ENCODE data around the gene RAB41.
"Not testable (repeated sequence)": the region's sequence is repeated elsewhere in the genome, so short reads cannot be mapped to it uniquely, and the experiment has no call there.

RAB41 gene

DNA sequence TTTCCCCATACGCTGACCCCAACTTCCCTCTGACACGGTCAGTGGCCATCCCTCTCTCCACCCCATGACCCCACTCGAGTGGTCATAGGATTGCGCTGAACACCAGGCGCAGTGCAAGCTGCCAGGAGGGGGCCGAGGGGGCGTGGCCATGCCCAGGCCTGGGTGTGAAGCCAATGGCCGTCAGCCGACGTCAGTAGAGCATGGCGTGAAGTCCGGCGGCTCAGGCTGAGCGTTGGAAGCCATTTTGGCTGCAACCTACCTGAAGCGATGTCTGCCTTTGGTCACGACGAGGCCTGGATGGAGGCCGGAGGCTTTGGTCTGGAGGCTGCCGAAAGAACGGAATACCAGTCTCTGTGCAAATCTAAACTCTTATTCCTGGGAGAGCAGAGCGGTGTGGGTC lies at the start of gene RAB41:
Gene RAB41, plus strand, starts transcription at position 222 of the 400 bp plus-strand sequence. Its CDS starts 46 bp downstream, at position 268.
- in situ Hi-C loops (cut with HindIII; ENCODE audit: low sequenced_read_pairs) = no loop called here

DNA sequence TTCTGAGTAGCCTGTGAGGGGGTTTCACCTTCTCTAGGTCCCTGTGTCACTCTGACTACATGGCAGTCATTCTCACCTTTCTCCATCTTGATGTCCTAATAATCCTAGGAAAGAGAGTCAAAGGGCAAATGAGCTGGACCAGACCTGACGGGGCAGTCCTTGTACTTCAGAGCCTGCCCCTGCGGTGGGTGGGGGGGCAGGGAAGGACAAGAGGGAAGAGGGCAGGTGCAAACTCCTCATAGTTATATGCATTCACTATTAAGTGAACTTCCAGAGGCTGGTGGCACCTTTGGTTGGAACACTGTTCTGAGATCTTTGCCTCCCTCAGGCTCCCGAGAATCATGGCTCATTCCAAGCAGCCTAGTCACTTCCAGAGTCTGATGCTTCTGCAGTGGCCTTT lies 47.6 kb upstream of the RAB41 start, which contains the start of gene AWAT1:
Gene AWAT1, plus strand, starts transcription at position 301 of the 400 bp plus-strand sequence. Its CDS starts 41 bp downstream, at position 342.
- in situ Hi-C loops (cut with HindIII; ENCODE audit: low sequenced_read_pairs) = no loop called here

DNA sequence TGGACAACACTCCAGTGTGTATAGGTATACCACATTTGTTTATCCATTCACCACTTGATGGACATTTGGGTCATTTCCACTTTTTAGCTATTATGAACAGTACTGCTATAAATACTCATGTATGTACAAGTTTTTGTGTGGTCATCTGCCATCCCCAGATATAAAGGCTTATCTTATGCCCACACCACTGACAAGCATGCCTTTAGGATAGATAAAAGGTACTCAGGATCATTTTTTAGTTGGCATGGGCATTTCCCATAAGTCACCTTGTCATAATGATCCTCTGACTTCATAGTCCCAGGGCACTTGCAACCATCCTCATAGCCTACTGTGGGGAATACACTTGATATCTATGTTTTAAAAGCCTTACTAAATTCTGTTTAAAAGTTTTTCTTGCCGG lies 41.2 kb upstream of the RAB41 start:
- in situ Hi-C loops (cut with HindIII; ENCODE audit: low sequenced_read_pairs) = no loop called here

DNA sequence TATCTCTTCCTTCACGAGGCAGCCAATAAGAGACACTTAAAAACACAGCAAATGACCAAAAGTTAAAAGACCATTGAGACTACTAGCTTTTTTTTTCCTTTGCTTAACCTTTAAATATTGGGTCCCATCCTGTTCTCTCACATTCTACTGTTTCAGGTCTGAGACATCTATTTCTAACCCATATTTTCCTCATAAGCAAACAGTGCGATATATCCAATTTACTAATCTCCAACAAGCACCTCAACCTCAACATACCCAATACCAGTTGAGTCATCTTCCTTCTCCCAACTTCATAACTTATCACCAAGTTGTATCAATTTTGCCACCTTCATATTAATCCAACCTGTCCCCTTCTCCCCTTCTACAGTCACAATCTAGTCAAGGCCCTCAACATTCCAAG lies 40.5 kb upstream of the RAB41 start:
- in situ Hi-C loops (cut with HindIII; ENCODE audit: low sequenced_read_pairs) = no loop called here

DNA sequence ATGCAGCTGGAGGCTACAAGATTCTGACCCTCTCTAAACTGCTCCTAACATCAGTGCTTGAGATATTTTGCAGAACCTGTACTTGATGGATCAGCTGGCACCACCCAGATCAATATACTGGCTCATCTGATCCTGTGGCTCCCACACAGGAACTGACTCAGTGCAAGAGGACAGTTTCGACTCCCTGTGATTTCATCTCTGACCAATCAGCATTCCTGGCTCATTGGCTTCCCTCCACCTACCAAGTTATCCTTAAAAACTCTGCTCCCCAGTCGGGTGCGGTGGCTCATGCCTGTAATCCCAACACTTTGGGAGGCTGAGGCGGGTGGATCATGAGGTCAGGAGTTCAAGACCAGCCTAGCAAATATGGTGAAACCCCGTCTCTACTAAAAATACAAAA lies 38.4 kb upstream of the RAB41 start:
- in situ Hi-C loops (cut with HindIII; ENCODE audit: low sequenced_read_pairs) = not testable (repeated sequence)

DNA sequence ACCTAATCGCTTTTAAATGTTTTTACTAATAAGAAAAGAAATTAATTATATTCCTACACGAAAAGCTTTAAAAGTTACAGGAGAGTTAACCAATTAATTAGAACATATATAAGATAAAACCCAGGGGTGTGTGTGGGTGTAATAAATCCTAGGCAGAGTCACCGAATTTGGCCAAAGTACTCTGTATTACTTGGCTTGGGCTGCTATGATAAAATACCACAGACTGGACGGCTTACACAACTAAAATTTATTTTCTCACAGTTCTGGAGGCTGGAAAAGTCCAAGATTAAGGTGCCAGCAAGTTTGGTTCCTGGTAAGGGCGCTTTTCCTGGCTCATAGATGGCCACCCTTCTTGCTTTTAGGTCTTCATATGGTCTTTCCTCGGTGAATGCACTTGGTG lies 37.1 kb upstream of the RAB41 start:
- in situ Hi-C loops (cut with HindIII; ENCODE audit: low sequenced_read_pairs) = no loop called here

DNA sequence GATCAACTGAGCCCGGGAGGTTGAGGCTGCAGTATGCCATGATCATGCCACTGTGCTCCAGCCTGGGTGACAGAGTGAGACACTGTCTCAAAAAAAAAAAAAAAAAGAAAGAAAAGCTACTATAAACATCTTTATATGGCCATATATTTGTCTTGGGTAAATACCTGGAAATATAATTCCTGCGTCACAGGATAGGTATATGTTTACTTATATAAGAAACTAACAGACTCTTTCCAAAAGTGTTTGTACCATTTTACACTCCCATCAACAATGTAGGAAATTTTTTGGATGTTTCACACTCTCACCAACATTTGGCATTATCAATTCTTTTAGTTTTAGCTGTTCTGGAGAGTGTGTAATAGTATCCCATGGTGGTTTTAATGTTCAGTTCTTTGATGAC lies 34.7 kb upstream of the RAB41 start:
- in situ Hi-C loops (cut with HindIII; ENCODE audit: low sequenced_read_pairs) = no loop called here

DNA sequence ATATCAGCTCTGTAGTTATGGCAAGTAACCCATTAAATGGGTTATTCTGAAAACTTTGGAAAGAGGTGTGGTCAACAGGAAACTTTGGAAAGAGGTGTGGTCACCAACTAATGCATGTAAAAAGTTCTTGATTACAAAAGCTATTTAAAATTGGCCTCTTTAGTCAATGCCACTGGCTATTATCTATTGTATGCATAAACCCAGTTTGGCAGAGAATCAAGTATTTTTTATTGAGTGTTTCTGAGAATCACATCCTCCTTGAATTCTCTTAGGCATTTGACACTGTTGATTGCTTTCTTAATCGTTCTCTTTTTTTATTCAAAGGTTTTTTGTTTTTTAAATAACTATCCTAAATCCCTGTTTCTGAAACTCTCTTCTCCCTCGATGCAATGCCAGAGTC lies 29.5 kb upstream of the RAB41 start:
- in situ Hi-C loops (cut with HindIII; ENCODE audit: low sequenced_read_pairs) = no loop called here

DNA sequence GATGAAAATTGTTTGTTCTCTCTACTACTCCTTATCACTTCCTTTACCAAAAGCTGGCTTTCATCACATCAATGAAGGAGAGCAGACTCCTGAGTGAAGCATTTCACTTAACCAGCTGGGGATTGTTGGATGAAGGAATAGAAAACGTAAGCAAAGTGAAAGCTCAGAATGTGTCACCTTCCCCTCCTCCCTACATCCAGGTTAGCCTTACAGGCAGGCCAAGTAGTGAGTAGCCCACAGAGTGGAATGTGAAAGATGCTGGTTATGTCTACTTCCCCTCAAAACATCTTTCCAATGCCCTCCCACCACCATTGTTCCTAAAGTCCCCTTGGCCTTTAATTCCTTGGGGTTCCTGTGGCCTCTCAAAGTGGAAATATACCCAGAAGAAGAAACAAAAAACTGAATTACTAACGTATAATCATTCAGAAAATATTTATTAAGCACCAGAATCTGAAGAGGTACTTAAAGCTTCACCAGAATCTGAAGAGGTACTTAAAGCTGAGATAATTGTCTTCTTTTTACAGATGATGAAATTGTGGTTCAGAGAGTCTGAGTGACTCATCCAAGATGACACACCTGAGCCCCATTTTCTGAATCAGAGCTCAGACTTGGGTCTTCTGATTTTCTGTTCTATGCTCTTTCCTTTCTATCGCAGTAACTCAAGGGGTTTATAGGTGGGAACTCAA lies 28.5 kb upstream of the RAB41 start:
- in situ Hi-C loops (cut with HindIII; ENCODE audit: low sequenced_read_pairs) = no loop called here

DNA sequence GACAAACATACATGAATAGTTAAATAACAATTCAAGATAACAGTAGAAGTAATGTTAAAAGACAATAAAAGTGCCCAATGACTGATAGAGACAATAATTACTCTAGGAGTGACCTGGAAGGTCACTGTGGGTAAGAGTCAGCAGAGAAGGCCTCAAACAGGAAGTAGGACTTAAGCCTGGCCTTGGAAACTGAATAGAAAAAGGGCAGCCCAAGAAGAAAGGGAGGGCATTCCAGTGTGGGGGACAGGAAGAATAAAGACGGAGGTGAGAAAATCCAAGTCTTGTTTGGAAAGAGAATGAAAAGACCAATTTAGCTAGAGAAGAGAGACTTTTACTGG lies 27.9 kb upstream of the RAB41 start:
- in situ Hi-C loops (cut with HindIII; ENCODE audit: low sequenced_read_pairs) = no loop called here

DNA sequence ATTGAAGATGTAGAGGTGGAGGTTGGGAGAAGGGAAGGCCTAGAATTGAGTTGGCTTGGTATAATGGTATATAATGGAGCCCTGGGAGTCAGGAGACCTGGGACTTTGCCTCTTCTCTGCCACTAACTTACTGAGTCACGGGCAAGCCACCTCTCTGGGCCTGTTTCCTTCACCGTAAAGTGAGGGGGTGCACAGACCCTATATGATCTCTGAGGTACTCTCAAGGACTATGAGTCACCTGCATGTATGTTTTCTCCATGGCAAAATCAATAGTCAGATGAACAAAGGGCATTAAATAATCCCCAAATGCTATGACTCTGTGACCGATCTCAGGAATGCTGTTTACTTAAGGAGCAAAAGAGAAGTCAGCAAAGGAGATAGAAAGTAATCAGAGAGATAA lies 27.1 kb upstream of the RAB41 start:
- in situ Hi-C loops (cut with HindIII; ENCODE audit: low sequenced_read_pairs) = no loop called here

DNA sequence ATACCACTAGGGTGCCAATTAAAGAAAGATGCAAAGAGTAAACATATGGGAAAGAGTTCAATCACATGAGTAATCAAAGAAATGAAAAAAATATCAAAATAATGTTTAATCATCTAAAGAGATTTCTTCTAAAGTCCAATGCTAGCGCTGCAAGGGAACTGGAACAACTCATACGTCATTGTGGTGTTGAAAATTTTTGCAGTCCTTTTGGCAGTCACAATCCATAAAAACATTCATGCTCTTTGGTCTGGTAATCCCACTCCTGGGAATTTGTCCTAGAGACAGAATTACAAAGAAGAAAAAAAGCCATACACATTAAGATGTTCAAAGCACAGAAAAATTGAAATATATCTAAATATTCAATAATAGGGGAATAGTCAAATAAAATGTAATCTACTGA lies 26.5 kb upstream of the RAB41 start:
- in situ Hi-C loops (cut with HindIII; ENCODE audit: low sequenced_read_pairs) = no loop called here

DNA sequence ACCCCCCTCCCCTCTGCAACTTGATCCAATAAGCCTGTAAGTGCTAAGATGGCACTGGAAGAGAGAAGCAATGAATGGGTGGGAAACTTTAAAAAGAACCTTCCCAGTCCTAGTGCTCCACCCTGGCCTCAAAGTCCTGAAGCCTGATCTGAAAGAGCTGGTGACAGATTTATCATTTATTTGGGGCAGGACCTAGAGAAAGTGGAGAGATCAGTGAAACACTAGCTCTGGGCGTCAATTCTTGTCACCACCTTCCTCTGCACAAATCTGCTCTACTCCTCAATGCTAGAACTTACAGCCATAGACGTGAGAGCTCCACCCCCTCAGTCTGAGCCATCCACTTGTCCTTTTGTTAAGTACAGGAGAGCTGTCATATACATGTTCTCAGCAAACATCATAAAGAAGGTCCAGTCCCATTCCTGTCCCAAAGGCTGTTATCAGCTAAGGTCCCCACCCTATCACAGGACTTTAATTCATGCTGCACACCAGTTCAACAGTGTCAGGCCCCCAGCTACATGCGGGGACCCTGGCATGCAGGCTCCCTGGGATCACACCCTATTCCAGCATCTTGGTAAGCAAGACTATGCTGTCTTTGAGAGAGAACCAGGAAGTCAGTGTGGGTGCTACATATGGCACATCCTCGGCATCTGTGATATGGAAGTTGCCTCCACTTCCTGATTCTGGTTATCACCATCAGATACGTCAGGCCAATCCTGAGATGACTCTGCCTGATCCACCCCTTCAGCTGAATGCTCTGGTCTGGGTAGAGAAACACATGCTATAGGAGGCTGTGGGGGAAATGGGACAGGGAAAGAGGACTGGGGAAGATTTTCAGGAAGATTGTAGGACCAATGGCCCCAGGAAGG lies 24.3 kb upstream of the RAB41 start:
- in situ Hi-C loops (cut with HindIII; ENCODE audit: low sequenced_read_pairs) = no loop called here

DNA sequence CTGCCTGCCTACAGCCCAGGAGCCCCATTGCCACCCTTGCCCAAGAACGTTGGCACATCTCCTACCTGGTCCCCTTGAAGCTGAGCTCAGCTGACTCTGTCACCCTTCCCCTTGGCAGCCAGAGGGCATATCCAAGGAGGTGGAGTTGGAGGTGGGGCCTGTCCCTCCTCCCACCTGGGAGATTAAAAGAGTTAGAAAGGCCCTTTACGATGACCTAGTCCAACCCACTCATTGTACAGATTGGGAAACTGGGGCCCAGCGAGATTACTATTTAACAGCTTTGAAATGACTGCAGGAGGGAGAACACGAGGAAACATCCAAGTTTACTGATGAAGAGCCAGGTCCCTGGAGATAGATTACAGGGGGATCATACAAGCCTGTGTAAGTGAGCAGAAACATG lies 21.9 kb upstream of the RAB41 start, which contains the start of gene P2RY4:
Gene P2RY4, minus strand, starts transcription at position 101 of the 400 bp plus-strand sequence. CDS start 580 bp downstream, outside the sequence.
- in situ Hi-C loops (cut with HindIII; ENCODE audit: low sequenced_read_pairs) = no loop called here

DNA sequence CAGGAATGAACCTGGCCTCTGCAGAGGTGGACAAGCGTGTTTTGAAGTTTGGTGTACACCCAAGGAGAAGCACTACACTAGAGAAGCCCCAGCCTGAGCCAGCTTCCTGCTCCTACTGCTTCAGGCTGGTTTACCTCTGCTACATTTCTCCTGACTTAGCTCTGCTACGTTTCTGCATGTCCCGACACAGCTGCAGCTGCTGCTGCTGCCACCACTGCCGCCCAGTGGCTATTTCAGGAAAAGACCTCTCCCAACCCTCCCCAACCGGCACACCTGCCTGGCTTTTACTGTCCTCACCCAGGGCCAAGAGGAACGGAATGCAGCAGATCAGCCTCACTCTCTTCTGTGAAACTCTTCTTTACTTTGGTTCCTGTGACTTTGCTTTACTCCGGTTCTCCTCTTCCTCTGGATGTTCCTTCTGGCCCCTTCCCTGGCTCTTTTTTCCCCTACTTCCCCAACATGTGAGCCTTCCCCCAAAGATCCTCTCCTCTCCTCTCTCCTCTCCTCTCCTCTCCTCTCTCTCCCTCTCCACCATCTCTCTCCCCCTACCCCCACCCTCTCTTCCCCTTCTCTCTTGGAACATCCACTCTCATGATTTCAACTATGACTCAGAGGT lies 18.9 kb upstream of the RAB41 start:
- in situ Hi-C loops (cut with HindIII; ENCODE audit: low sequenced_read_pairs) = no loop called here

DNA sequence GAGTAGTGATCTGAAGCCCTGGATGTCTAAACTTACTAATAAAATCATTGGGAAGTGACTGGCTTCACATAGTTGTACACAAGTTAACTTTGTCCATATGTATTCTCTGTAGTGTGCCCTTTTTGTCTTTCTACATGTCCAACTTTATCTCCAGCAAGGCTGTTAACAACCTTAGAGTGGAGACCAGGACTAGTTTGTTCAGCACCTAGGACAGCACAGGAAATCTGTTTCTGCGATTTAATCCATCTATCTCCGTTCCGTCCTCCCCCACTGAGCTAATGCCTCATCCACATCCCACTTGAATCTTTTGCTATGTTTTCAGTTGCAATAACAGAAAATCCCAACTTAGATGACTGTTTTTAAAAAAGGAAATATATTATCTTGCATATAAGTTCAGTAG lies 17.2 kb upstream of the RAB41 start:
- in situ Hi-C loops (cut with HindIII; ENCODE audit: low sequenced_read_pairs) = no loop called here

DNA sequence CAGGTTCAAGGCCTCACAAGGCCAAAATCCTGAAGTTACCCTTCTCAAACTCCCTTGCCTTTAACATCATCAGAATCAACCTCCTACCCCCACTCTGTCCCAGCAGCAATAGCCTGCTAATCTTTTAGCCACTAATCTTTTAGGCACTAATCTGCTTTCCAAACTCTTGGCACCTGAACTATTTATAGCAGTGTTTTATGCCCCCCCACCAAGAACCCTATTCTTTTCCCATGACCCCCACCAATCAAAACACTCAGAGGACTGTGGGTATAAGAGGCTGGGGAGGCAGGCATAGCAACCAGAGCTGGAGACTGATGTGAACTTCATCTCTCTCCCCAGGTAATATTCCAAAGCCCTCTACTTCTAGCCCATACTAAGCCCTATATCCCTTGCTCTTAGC lies 13.9 kb upstream of the RAB41 start, which contains the start of gene ARR3:
Gene ARR3, plus strand, starts transcription at position 301 of the 400 bp plus-strand sequence. CDS start 1,052 bp downstream, outside the sequence.
- in situ Hi-C loops (cut with HindIII; ENCODE audit: low sequenced_read_pairs) = no loop called here

DNA sequence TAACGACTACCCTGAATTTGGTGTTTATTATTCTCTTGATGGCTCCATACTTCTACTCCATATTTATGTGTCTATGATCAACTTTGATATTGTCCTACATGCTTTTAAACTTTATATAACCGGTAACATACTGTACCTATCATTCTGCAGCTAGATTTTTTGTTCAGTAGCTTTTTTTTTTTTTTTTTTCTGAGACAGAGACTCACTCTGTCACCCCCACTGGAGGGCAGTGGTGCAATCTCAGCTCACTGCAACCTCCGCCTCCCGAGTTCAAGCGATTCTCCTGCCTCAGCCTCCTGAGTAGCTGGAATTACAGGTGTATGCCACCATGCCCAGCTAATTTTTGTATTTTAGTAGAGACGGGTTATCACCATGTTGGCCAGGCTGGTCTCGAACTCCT lies 7.9 kb upstream of the RAB41 start:
- in situ Hi-C loops (cut with HindIII; ENCODE audit: low sequenced_read_pairs) = not testable (repeated sequence)

DNA sequence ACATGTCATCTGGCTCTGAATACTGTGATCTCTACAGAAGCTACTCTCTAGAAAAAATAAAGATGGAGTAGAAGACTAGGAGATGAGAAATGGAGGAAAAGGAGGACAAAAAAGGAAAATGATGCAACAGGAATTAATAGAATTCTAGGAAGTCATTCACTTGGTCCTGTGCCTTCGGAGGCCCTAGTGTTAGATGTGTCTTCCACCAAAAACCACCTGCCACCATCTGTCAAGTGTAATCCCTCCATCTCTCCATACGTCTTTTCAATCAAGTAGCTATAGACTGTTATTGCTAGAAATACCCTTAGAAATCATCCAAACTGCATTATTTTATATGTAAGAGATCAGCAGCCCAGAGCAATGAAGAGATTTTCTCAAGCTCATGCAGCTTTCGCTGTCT lies 2.9 kb upstream of the RAB41 start:
- in situ Hi-C loops (cut with HindIII; ENCODE audit: low sequenced_read_pairs) = no loop called here

DNA sequence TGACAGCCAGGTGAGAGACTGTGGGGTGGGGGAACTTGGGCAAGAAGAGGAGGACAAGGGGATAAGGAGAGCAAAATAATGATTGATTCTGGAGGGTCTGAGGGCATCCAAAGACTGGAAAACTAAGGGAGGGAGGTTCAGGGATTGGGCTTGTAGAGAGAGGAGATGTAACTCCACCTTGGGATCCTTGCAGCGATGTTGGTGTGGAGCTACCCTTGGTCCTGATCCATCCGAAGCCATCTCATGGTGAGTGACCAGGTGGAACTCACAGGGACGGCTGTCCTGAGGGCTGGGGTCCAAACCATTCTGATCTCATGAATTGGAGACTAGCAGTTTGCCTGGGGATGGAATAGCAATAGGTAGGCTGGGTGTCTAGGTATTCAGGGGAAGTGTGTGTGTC lies 1.4 kb upstream of the RAB41 start:
- in situ Hi-C loops (cut with HindIII; ENCODE audit: low sequenced_read_pairs) = no loop called here

DNA sequence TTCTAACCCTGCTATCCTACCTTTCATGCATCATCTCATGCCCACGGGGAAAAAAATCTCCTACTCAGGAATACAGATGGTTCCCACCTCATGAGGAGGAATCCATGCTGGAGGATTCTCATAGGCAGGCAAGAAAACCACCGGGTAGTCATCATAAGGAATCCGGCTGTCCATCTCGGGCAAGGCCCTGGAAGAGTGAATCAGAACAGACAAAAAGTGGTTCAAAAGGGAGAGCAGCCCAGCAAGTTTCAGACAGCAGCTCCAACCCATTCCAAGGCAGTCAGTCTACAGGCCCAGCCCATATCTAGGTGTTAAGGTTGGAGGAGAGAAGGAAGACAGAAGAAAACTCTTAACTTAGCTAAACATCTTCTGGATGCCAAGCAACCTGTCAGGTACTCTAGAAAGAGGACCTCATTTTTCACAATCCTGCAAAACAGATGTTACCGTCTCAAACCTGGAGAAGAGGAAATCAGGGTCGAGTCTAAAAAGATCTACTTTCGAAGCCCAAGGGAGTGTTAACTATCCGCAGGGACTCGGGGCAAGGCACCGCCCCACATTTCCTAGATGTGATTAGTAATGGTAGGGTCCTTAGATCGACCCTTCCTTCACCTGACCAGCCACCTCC lies 7.3 kb downstream of the RAB41 start:
- in situ Hi-C loops (cut with HindIII; ENCODE audit: low sequenced_read_pairs) = no loop called here
